ENCODE results near the gene DYNLT1. TPM values are rescaled to one million over a fixed set of nuclear protein-coding genes. Genes with fewer than 3 reads are reported as not detected.
"Not testable (repeated sequence)": the region's sequence is repeated elsewhere in the genome, so short reads cannot be mapped to it uniquely, and the experiment has no call there.

The DYNLT1 gene
- total RNA-seq, 3 donors from 2014 or later = 57.5 to 67.1 (median 64.9) TPM

GRCh38 chr6:158638324-158638854, 6.2 kb downstream of the DYNLT1 start:
- Mint-ChIP-seq H3K4me3 (no peak overlapping the region), H3K4me1 (ENCODE audit: low read depth) (peaks cover 77% of the 10 kb centered on the region), H3K36me3 (ENCODE audit: insufficient read depth) (peaks cover 55% of the 10 kb centered on the region), H3K27me3 (ENCODE audit: low read depth) (no peaks in the 10 kb centered on the region), H3K9me3 (no peaks in the 10 kb centered on the region)
- ATAC-seq (no peak), DNase-seq (no peak)

GRCh38 chr6:158636778-158637177, 7.8 kb downstream of the DYNLT1 start:
- Mint-ChIP-seq H3K9me3 (no peaks in the 10 kb centered on the region), H3K4me3 (no peak overlapping the region), H3K4me1 (ENCODE audit: low read depth) (peaks cover 64% of the 10 kb centered on the region), H3K36me3 (ENCODE audit: insufficient read depth) (peaks cover 51% of the 10 kb centered on the region), H3K27me3 (ENCODE audit: low read depth) (no peaks in the 10 kb centered on the region)
- ATAC-seq (no peak), DNase-seq (no peak)

GRCh38 chr6:158635427-158636073, 9.0 kb downstream of the DYNLT1 start:
- peaks cover 53% of the 10 kb centered on the region for H3K36me3 Mint-ChIP-seq (ENCODE audit: insufficient read depth)

GRCh38 chr6:158634695-158635426, 9.7 kb downstream of the DYNLT1 start:
- H3K27me3 Mint-ChIP-seq (ENCODE audit: low read depth) = no peaks in the 10 kb centered on the region
- no peak for DNase-seq
- H3K4me1 Mint-ChIP-seq (ENCODE audit: low read depth) = peaks cover 56% of the 10 kb centered on the region
- H3K9me3 Mint-ChIP-seq = no peaks in the 10 kb centered on the region
- no peak overlapping the region for H3K4me3 Mint-ChIP-seq
- H3K36me3 Mint-ChIP-seq (ENCODE audit: insufficient read depth) = peaks cover 49% of the 10 kb centered on the region
- ATAC-seq = no peak

More at GRCh38 chr6:158635427-158636073, 9.0 kb downstream of the DYNLT1 start:
- H3K4me1 Mint-ChIP-seq (ENCODE audit: low read depth) = peaks cover 61% of the 10 kb centered on the region
- ATAC-seq = no peak
- no peaks in the 10 kb centered on the region for H3K27me3 Mint-ChIP-seq (ENCODE audit: low read depth)
- no peak for DNase-seq
- no peaks in the 10 kb centered on the region for H3K9me3 Mint-ChIP-seq
- H3K4me3 Mint-ChIP-seq = no peak overlapping the region

- DNase-seq = no peak
- H3K4me1 Mint-ChIP-seq (ENCODE audit: low read depth) = peaks cover 44% of the 10 kb centered on the region
- ATAC-seq = no peak
- H3K9me3 Mint-ChIP-seq = no peaks in the 10 kb centered on the region
- no peaks in the 10 kb centered on the region for H3K27me3 Mint-ChIP-seq (ENCODE audit: low read depth)
- H3K4me3 Mint-ChIP-seq = no peak overlapping the region
- peaks cover 48% of the 10 kb centered on the region for H3K36me3 Mint-ChIP-seq (ENCODE audit: insufficient read depth)
These were observed 11.4 kb downstream of the DYNLT1 start for GRCh38 chr6:158633127-158633526.

- not testable (repeated sequence) for DNase-seq; H3K27me3 Mint-ChIP-seq (ENCODE audit: low read depth); H3K9me3 Mint-ChIP-seq; H3K4me3 Mint-ChIP-seq; ATAC-seq
- Mint-ChIP-seq H3K4me1 (ENCODE audit: low read depth) (peaks cover 44% of the 10 kb centered on the region), H3K36me3 (ENCODE audit: insufficient read depth) (peaks cover 51% of the 10 kb centered on the region)
These were observed 11.9 kb downstream of the DYNLT1 start for GRCh38 chr6:158632538-158633119.

- DNase-seq = no peak
- Mint-ChIP-seq H3K9me3 (no peaks in the 10 kb centered on the region), H3K4me1 (ENCODE audit: low read depth) (peaks cover 43% of the 10 kb centered on the region), H3K4me3 (no peak overlapping the region), H3K27me3 (ENCODE audit: low read depth) (no peaks in the 10 kb centered on the region), H3K36me3 (ENCODE audit: insufficient read depth) (peaks cover 53% of the 10 kb centered on the region)
- no peak for ATAC-seq
These were observed 12.6 kb downstream of the DYNLT1 start for GRCh38 chr6:158631678-158632537.

GRCh38 chr6:158630938-158631616, 13.5 kb downstream of the DYNLT1 start:
- Mint-ChIP-seq H3K27me3 (ENCODE audit: low read depth) (no peaks in the 10 kb centered on the region), H3K4me3 (no peak overlapping the region), H3K36me3 (ENCODE audit: insufficient read depth) (peaks cover 53% of the 10 kb centered on the region), H3K4me1 (ENCODE audit: low read depth) (peaks cover 36% of the 10 kb centered on the region), H3K9me3 (no peaks in the 10 kb centered on the region)
- DNase-seq (no peak), ATAC-seq (no peak)

GRCh38 chr6:158629367-158630221, 14.9 kb downstream of the DYNLT1 start:
- Mint-ChIP-seq H3K4me3 (no peak overlapping the region), H3K9me3 (no peaks in the 10 kb centered on the region), H3K27me3 (ENCODE audit: low read depth) (no peaks in the 10 kb centered on the region), H3K36me3 (ENCODE audit: insufficient read depth) (peaks cover 51% of the 10 kb centered on the region), H3K4me1 (ENCODE audit: low read depth) (peaks cover 23% of the 10 kb centered on the region)
- ATAC-seq (peak; percentile 31 to 62), DNase-seq (peak; percentile 36)

GRCh38 chr6:158628542-158628941, 16.0 kb downstream of the DYNLT1 start:
- Mint-ChIP-seq H3K4me3 (no peak overlapping the region), H3K27me3 (ENCODE audit: low read depth) (no peaks in the 10 kb centered on the region), H3K9me3 (no peaks in the 10 kb centered on the region), H3K4me1 (ENCODE audit: low read depth) (peaks cover 19% of the 10 kb centered on the region), H3K36me3 (ENCODE audit: insufficient read depth) (peaks cover 51% of the 10 kb centered on the region)
- DNase-seq (no peak), ATAC-seq (no peak)

GRCh38 chr6:158627940-158628211, 16.7 kb downstream of the DYNLT1 start:
- Mint-ChIP-seq H3K4me1 (ENCODE audit: low read depth) (peaks cover 19% of the 10 kb centered on the region), H3K4me3 (no peak overlapping the region), H3K27me3 (ENCODE audit: low read depth) (no peaks in the 10 kb centered on the region), H3K36me3 (ENCODE audit: insufficient read depth) (peaks cover 48% of the 10 kb centered on the region), H3K9me3 (no peaks in the 10 kb centered on the region)
- DNase-seq (no peak), ATAC-seq (no peak)

GRCh38 chr6:158627168-158627939, 17.2 kb downstream of the DYNLT1 start:
- no peak overlapping the region for H3K4me3 Mint-ChIP-seq
- no peaks in the 10 kb centered on the region for H3K27me3 Mint-ChIP-seq (ENCODE audit: low read depth)
- no peaks in the 10 kb centered on the region for H3K9me3 Mint-ChIP-seq
- peaks cover 48% of the 10 kb centered on the region for H3K36me3 Mint-ChIP-seq (ENCODE audit: insufficient read depth)
- ATAC-seq (no peak), DNase-seq (no peak)
- H3K4me1 Mint-ChIP-seq (ENCODE audit: low read depth) = peaks cover 19% of the 10 kb centered on the region

All from activated T-cell treated with anti-CD3 and anti-CD28 coated beads, Interleukin-2, amount 50 U/mL, for 4 hours (primary cell).